ENCODE results near the gene NRG3.

The NRG3 gene

GRCh38 chr10:82396886-82397285, 521.9 kb downstream of the NRG3 start:
- Histone ChIP-seq H3K4me1 (no peaks in the 10 kb centered on the region), H3K27ac (no peak overlapping the region), H3K27me3 (no peaks in the 10 kb centered on the region), H3K9me3 (no peaks in the 10 kb centered on the region), H3K36me3 (no peaks in the 10 kb centered on the region), H3K4me3 (no peak overlapping the region)
- TF ChIP-seq CTCF (IDR thresholded peaks at IDR 0.05): no peak
- DNase-seq: no peak
- intact Hi-C loops (cut with DNase I; ENCODE audit: low total_unique reads): no loop called here

DNA sequence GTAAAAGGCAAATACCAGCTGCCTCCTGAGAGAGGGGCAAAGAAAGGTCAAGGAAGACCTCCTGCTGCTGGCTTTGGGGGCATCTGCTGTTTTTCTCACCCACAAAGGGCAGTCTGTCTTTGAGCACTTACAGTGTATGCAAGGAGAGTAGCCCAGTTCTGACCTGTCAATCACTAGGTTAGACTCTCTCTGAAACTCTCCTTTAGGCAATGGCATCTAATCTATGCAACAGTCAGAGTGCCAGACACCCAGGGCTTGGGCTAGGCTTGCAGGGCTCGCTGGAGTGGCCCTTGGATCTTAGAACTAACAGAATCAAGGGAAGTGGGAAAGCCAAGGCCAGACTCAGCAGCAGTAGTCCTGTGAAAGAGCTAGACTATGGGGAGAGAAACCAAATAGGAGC, 522.9 kb downstream of the NRG3 start:
- H3K27me3 ChIP-seq: no peaks in the 10 kb centered on the region
- H3K27ac ChIP-seq: no peak overlapping the region
- no peak for DNase-seq
- no peaks in the 10 kb centered on the region for H3K4me1 ChIP-seq
- TF ChIP-seq CTCF (IDR thresholded peaks at IDR 0.05): no peak
- no peaks in the 10 kb centered on the region for H3K9me3 ChIP-seq
- intact Hi-C loops (cut with DNase I; ENCODE audit: low total_unique reads): no loop called here
- H3K36me3 ChIP-seq: no peaks in the 10 kb centered on the region
- H3K4me3 ChIP-seq: no peak overlapping the region

DNA sequence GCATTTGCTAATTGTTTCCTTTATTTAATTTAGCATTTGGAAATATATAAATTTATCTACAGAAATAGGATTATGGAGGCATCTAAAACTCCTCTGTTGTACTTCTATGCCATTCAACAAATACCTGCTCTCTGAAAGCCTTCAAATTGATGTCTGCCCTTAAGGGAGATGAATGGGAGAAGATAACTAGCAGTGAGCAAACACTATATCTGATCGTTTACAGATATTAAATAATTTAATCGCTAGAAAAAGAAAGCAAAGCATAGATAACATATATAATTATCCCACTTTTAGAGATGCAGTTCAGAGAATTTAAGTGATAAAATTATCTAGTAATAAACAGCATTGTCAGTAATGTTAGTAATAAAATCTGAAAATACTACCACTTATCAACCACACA, 524.9 kb downstream of the NRG3 start:
- H3K27ac ChIP-seq: no peak overlapping the region
- H3K27me3 ChIP-seq: no peaks in the 10 kb centered on the region
- no peak for DNase-seq
- no peak for TF ChIP-seq CTCF (IDR thresholded peaks at IDR 0.05)
- intact Hi-C loops (cut with DNase I; ENCODE audit: low total_unique reads): no loop called here
- no peaks in the 10 kb centered on the region for H3K9me3 ChIP-seq
- no peaks in the 10 kb centered on the region for H3K36me3 ChIP-seq
- no peaks in the 10 kb centered on the region for H3K4me1 ChIP-seq
- no peak overlapping the region for H3K4me3 ChIP-seq

DNA sequence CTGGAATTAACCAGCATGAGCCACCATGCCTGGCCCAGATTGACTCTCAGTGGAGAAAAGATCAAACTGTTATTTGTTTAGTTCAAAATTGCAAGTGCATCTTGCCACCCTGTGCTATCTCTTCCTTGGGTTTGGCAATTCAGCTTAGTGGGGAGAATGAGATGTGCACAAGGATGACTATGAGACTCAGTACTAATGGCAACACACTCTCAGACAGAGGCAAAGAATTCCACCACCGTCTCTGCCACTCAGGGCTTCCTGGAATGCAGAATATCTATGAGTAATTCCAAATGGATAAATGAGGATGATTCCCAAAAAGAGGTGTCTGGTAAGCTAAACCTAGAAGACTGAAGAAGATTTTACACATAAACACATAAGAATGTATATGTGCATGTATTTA, 525.8 kb downstream of the NRG3 start:
- H3K4me3 ChIP-seq: no peak overlapping the region
- no peaks in the 10 kb centered on the region for H3K4me1 ChIP-seq
- H3K27ac ChIP-seq: no peak overlapping the region
- TF ChIP-seq CTCF (IDR thresholded peaks at IDR 0.05): no peak
- no peak for DNase-seq
- H3K9me3 ChIP-seq: no peaks in the 10 kb centered on the region
- H3K27me3 ChIP-seq: no peaks in the 10 kb centered on the region
- intact Hi-C loops (cut with DNase I; ENCODE audit: low total_unique reads): no loop called here
- no peaks in the 10 kb centered on the region for H3K36me3 ChIP-seq

GRCh38 chr10:82402906-82403401, 528.0 kb downstream of the NRG3 start:
- no peaks in the 10 kb centered on the region for H3K4me1 ChIP-seq
- no peaks in the 10 kb centered on the region for H3K27me3 ChIP-seq
- H3K36me3 ChIP-seq: no peaks in the 10 kb centered on the region
- no peak overlapping the region for H3K4me3 ChIP-seq
- no peak overlapping the region for H3K27ac ChIP-seq
- TF ChIP-seq CTCF (IDR thresholded peaks at IDR 0.05): no peak
- no peaks in the 10 kb centered on the region for H3K9me3 ChIP-seq
- intact Hi-C loops (cut with DNase I; ENCODE audit: low total_unique reads): no loop called here
- DNase-seq: no peak

DNA sequence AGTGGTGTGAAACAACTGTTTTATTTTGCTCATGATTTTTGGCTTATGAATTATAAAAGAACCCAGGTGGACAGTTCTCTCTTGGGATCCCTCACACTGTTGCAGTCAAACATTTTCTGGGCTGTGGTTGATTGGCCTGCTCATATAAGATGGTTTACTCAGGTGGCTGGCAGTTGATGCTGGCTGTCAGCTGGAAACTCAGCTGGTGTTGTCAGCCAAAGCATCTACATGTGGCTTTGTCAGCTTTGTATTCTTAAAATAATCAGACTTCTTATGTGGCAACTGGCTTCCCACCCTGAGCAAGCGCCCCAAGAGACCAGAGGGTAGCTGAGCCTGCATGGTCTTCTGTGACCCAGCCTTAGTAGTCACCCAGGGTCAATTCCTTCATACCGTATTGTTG, 534.7 kb downstream of the NRG3 start:
- no peak for TF ChIP-seq CTCF (IDR thresholded peaks at IDR 0.05)
- DNase-seq: no peak
- intact Hi-C loops (cut with DNase I; ENCODE audit: low total_unique reads): no loop called here
- Histone ChIP-seq H3K4me1 (no peaks in the 10 kb centered on the region), H3K36me3 (no peaks in the 10 kb centered on the region), H3K27me3 (no peaks in the 10 kb centered on the region), H3K27ac (no peak overlapping the region), H3K4me3 (no peak overlapping the region), H3K9me3 (no peaks in the 10 kb centered on the region)

Data from tibial artery (tissue), 4 donors.